ENCODE results near the gene ETFBKMT. TPM values are rescaled to one million over a fixed set of nuclear protein-coding genes. Genes with fewer than 3 reads are reported as not detected.
A peak's percentile ranks its signal among the peaks of the same experiment; 100 is the strongest.

Gene ETFBKMT, protein sequence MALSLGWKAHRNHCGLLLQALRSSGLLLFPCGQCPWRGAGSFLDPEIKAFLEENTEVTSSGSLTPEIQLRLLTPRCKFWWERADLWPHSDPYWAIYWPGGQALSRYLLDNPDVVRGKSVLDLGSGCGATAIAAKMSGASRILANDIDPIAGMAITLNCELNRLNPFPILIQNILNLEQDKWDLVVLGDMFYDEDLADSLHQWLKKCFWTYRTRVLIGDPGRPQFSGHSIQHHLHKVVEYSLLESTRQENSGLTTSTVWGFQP
- total RNA-seq, result 2.3 and 2.6 TPM in 2 replicates

GRCh38 chr12:31659087-31659942 is at the start of gene ETFBKMT:
Gene ETFBKMT (plus strand): TSS chr12:31659688. CDS start chr12:31661954, 2,266 bp downstream.
- H3K4me3 ChIP-seq (ENCODE audit: low read depth, low read length), result peak within 1 kb of the TSS; percentile 78
- TF ChIP-seq, protein P1, sequence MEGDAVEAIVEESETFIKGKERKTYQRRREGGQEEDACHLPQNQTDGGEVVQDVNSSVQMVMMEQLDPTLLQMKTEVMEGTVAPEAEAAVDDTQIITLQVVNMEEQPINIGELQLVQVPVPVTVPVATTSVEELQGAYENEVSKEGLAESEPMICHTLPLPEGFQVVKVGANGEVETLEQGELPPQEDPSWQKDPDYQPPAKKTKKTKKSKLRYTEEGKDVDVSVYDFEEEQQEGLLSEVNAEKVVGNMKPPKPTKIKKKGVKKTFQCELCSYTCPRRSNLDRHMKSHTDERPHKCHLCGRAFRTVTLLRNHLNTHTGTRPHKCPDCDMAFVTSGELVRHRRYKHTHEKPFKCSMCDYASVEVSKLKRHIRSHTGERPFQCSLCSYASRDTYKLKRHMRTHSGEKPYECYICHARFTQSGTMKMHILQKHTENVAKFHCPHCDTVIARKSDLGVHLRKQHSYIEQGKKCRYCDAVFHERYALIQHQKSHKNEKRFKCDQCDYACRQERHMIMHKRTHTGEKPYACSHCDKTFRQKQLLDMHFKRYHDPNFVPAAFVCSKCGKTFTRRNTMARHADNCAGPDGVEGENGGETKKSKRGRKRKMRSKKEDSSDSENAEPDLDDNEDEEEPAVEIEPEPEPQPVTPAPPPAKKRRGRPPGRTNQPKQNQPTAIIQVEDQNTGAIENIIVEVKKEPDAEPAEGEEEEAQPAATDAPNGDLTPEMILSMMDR (IDR thresholded peaks at IDR 0.05; ENCODE audit: insufficient read depth, low read depth, low read length), result peak; percentile 55
- peak; percentile 91 for DNase-seq (ENCODE audit: low read depth)

DNA sequence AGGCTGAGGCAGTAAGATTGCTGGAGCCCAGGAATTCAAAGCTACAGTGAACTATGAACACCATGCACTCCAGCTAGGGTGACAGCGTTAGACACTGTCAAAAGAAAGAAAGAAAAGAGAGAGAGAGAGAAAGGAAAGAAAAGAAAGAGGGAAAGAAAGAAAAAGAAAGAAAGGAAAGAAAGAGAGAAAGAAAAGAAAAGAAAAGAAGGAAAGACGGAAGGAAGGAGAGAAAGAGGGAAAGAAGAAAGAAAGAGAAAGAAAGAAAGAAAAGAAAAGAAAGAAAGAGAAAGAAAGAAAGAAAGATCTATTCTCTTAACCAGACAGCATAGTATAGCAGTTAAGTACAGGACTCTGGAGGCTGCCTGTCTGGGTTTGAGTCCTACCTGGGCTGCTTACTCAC is 46.7 kb upstream of the ETFBKMT start:
- H3K4me3 ChIP-seq (ENCODE audit: low read depth, low read length), result no peak overlapping the region
- no peak for DNase-seq (ENCODE audit: low read depth)
- TF ChIP-seq, protein P1 (IDR thresholded peaks at IDR 0.05; ENCODE audit: insufficient read depth, low read depth, low read length), result no peak

DNA sequence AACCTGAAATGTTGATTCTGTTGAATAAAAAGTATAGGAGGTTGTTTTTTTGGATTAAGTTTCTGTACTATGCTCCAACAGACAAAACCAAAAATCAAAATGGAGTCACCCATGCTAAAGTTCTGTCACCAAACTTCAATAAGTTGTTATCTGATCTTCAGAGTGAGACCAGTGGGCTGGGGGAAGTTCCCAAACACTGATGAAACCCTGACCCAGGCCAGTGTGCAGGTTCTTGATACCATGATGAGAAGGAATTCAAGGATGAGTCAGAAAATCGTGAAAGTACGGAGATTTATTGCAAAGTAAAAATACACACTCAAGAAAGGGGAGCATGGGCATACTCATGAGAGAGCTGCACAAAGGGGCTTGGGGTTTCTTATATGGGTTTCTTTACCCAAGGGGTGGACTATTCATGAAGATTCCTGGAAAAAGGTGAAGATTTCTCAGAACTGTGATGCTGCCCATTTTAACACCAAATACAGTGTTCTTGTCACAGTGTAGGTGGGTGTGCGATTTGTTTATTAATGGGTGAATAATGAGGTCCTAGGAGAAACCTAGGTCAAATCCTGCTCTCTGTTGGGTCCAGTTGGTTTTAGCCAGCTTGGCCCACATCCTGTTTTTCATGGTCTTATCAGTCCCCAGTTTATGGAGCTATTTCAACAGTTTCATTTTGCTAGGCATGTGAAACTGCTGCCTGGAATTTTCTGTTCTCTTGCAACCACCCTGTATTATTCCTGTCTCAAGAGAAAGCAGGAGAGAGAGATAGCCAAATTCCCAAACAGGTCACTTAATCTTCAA is 41.1 kb upstream of the ETFBKMT start:
- DNase-seq (ENCODE audit: low read depth), result peak; percentile 96
- TF ChIP-seq, protein P1 (IDR thresholded peaks at IDR 0.05; ENCODE audit: insufficient read depth, low read depth, low read length), result no peak
- no peak overlapping the region for H3K4me3 ChIP-seq (ENCODE audit: low read depth, low read length)

GRCh38 chr12:31620311-31620710 is 39.2 kb upstream of the ETFBKMT start:
- no peak overlapping the region for H3K4me3 ChIP-seq (ENCODE audit: low read depth, low read length)
- TF ChIP-seq, protein P1 (IDR thresholded peaks at IDR 0.05; ENCODE audit: insufficient read depth, low read depth, low read length), result no peak
- no peak for DNase-seq (ENCODE audit: low read depth)

DNA sequence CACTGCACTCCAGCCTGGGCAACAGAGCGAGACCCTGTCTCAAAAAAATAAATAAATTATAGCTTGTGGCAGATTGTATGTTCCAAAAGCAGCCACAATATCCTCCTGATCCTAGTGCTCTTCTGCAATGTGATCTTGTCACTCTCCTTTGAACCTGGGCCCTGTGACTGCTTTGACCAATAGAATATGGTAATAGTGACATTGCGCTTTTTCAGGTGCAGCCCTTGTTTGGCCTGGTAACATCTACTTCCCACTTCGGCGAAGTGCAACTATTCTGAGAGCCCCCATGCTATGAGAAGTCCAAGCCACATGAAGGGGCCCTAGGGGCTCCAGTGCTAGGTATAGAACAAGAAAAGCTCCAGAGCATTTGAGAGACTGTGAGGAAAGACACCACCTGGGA is 37.5 kb upstream of the ETFBKMT start:
- no peak overlapping the region for H3K4me3 ChIP-seq (ENCODE audit: low read depth, low read length)

More for the DNA sequence above, 37.5 kb upstream of the ETFBKMT start:
- no peak for DNase-seq (ENCODE audit: low read depth)
- TF ChIP-seq, protein P1 (IDR thresholded peaks at IDR 0.05; ENCODE audit: insufficient read depth, low read depth, low read length), result no peak

Data from fibroblast of villous mesenchyme (primary cell).